ENCODE measurements around the gene SRPRA. TPM values are rescaled to one million over a fixed set of nuclear protein-coding genes. Genes with fewer than 3 reads are reported as not detected.

SRPRA gene
- total and polyA plus RNA-seq, 2 donors (not counting 1 experiment from before 2014, with no cell fraction given) = 115 to 136 TPM

GRCh38 chr11:126214441-126214840 lies 54.3 kb downstream of the SRPRA start:
- H3K27ac Mint-ChIP-seq = no peak overlapping the region
- CTCF ChIA-PET = no interaction called here
- no peaks in the 10 kb centered on the region for H3K9me3 Mint-ChIP-seq (ENCODE audit: insufficient read depth)
- WGBS (ENCODE audit: insufficient coverage) = no CpG with 5 or more reads among the region's 2 CpGs
- Histone ChIP-seq H3K4me3 (ENCODE audit: control extremely low read depth in 1 of 5, extremely low read depth in 1 of 5, insufficient read depth in 1 of 5, low read depth in 2 of 5, low read length in 4 of 5) (no peak overlapping the region), H3K27ac (ENCODE audit: low read length in 2 of 2) (no peak overlapping the region), H3K4me1 (ENCODE audit: control insufficient read depth in 2 of 2, insufficient read depth in 2 of 2, low read length in 2 of 2) (peaks cover 29 to 30% of the 10 kb centered on the region in 2 donors), H3K27me3 (replicated peaks in 1 of 4; ENCODE audit: control extremely low read depth in 1 of 4, control insufficient read depth in 3 of 4, insufficient read depth in 4 of 4, low read length in 3 of 4) (no peaks in the 10 kb centered on the region), H4K20me1 (ENCODE audit: control insufficient read depth, insufficient read depth, low read length, poor library complexity, severe bottlenecking) (peaks cover 8% of the 10 kb centered on the region), H2AFZ (ENCODE audit: insufficient read depth, low read depth, low read length, poor library complexity, severe bottlenecking) (no peak overlapping the region), H3K79me2 (ENCODE audit: control insufficient read depth, insufficient read depth, low read length) (peaks cover 90% of the 10 kb centered on the region), H3K4me2 (replicated peaks; ENCODE audit: low read depth, low read length, poor library complexity, severe bottlenecking) (no peak overlapping the region), H3K9me3 (ENCODE audit: control extremely low read depth in 1 of 3, control insufficient read depth in 2 of 3, insufficient read depth in 1 of 3, low read length in 2 of 3) (no peaks in the 10 kb centered on the region), H3K9ac (ENCODE audit: low read length) (no peak overlapping the region), H3K36me3 (replicated peaks in 1 of 2; ENCODE audit: control extremely low read depth in 1 of 2, control insufficient read depth in 1 of 2, extremely low read depth in 1 of 2, insufficient read depth in 2 of 2, low read length in 1 of 2) (peaks cover 0 to 6% of the 10 kb centered on the region in 2 experiments)
- H3K27me3 Mint-ChIP-seq = no peaks in the 10 kb centered on the region
- POLR2A ChIA-PET = interaction anchor here (0.6 to 0.7 kb wide), 2 partner anchors 54 to 255 kb away, joined by 4 to 5 read pairs; no protein-coding TSS in a partner anchor
- DNase-seq = no peak
- intact Hi-C loops (cut with micrococcal nuclease) = no loop called here
- H3K4me3 Mint-ChIP-seq = no peak overlapping the region
- no peak for ATAC-seq (ENCODE audit: low read depth)
- TF ChIP-seq EZH2 (IDR thresholded peaks at IDR 0.05; ENCODE audit: borderline replicate concordance, insufficient read depth, low read depth, low read length, poor library complexity, severe bottlenecking) = no peak
- TF ChIP-seq, protein P1, sequence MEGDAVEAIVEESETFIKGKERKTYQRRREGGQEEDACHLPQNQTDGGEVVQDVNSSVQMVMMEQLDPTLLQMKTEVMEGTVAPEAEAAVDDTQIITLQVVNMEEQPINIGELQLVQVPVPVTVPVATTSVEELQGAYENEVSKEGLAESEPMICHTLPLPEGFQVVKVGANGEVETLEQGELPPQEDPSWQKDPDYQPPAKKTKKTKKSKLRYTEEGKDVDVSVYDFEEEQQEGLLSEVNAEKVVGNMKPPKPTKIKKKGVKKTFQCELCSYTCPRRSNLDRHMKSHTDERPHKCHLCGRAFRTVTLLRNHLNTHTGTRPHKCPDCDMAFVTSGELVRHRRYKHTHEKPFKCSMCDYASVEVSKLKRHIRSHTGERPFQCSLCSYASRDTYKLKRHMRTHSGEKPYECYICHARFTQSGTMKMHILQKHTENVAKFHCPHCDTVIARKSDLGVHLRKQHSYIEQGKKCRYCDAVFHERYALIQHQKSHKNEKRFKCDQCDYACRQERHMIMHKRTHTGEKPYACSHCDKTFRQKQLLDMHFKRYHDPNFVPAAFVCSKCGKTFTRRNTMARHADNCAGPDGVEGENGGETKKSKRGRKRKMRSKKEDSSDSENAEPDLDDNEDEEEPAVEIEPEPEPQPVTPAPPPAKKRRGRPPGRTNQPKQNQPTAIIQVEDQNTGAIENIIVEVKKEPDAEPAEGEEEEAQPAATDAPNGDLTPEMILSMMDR (IDR thresholded peaks at IDR 0.05) = no peak
- H3K4me1 Mint-ChIP-seq = peaks cover 45% of the 10 kb centered on the region

Small RNA genes lying within 50 kb of the gene (small RNA-seq; reads per million reads assigned to genes)
- gene RN7SL351P (ENCODE audit: insufficient read length, low read depth, low replicate concordance) = not detected
- not detected for gene RNU4-86P (ENCODE audit: insufficient read length, low read depth, low replicate concordance)

Other genes starting within 250 kb of the SRPRA start
- gene CDON, start 206.0 kb downstream of the SRPRA start, total RNA-seq = not detected in 2 replicates
- 0.01 and 0.30 TPM in 2 replicates for gene CDON, start 206.0 kb downstream of the SRPRA start, polyA plus RNA-seq
- 48.8 and 50.4 TPM in 2 replicates for gene RPUSD4, start 57.2 kb downstream of the SRPRA start, total RNA-seq
- gene RPUSD4, start 57.2 kb downstream of the SRPRA start, polyA plus RNA-seq = 24.5 and 31.4 TPM in 2 replicates
- gene FAM118B, start 57.1 kb downstream of the SRPRA start, total RNA-seq = 12.8 and 14.1 TPM in 2 replicates
- 6.0 and 7.3 TPM in 2 replicates for gene FAM118B, start 57.1 kb downstream of the SRPRA start, polyA plus RNA-seq
- 44.4 and 46.0 TPM in 2 replicates for gene FOXRED1, start 259 bp upstream of the SRPRA start, total RNA-seq
- 26.1 and 36.3 TPM in 2 replicates for gene FOXRED1, start 259 bp upstream of the SRPRA start, polyA plus RNA-seq
- gene TIRAP, start 14.2 kb upstream of the SRPRA start, total RNA-seq = 25.1 and 27.1 TPM in 2 replicates
- gene TIRAP, start 14.2 kb upstream of the SRPRA start, polyA plus RNA-seq = 9.9 and 10.5 TPM in 2 replicates
- gene DCPS, start 35.2 kb upstream of the SRPRA start, total RNA-seq = 21.7 and 24.5 TPM in 2 replicates
- 26.8 and 37.1 TPM in 2 replicates for gene DCPS, start 35.2 kb upstream of the SRPRA start, polyA plus RNA-seq
- gene ST3GAL4, start 86.8 kb upstream of the SRPRA start, total RNA-seq = 1.9 TPM in 2 replicates
- gene ST3GAL4, start 86.8 kb upstream of the SRPRA start, polyA plus RNA-seq = 1.0 and 1.1 TPM in 2 replicates

Measured in B cell (primary cell).